OCI-LY7 (cell line): Measurements from ENCODE around the gene HEG1. TPM values are rescaled to one million over a fixed set of nuclear protein-coding genes. Genes with fewer than 3 reads are reported as not detected.

Experiments
- BruUV-seq: library from RNA; stranded (reverse); fragments of 400-500 nt; replicated peaks from 2 replicates; lab custom pipeline; 2021; lab: Mats Ljungman, UMichigan
- CTCF ChIA-PET: fragments of 300-600 bp; sonication (Branson Sonifier 250); formaldehyde crosslinking; loops from one replicate; lab custom pipeline; 2022; ENCODE audit warnings: antibody characterized with exemption; ENCODE audit not compliant: unreplicated experiment; lab: Charles Lee
- POLR2A ChIA-PET: fragments of 300-600 bp; sonication (Branson Sonifier 250); formaldehyde crosslinking; loops from one replicate; lab custom pipeline; 2022; ENCODE audit warnings: antibody characterized with exemption; lab: Charles Lee
- DNase-seq: peaks from one replicate; pipeline ENCODE4 v3.0.0-alpha.2; 2015; ENCODE audit warnings: low spot score
- H2AFZ ChIP-seq: fragments of 200-600 bp; sonication (generic), shearing (Covaris generic); 2 replicates; pipeline ENCODE4 v1.6.1; 2014; ENCODE audit warnings: mild to moderate bottlenecking, antibody characterized with exemption, low read length, moderate library complexity
- H3K27ac ChIP-seq: fragments of 200-600 bp; sonication (generic); 2 replicates; pipeline ENCODE4 v1.5.1; 2014; ENCODE audit warnings: mixed run types, low read depth, mild to moderate bottlenecking, moderate library complexity, low read length, inconsistent platforms; ENCODE audit not compliant: poor library complexity, severe bottlenecking
- H3K36me3 ChIP-seq: fragments of 200-600 bp; sonication (generic); 2 replicates; pipeline ENCODE4 v1.6.1; 2014; ENCODE audit warnings: mild to moderate bottlenecking, antibody characterized with exemption, low read length, moderate library complexity, mixed read lengths; ENCODE audit not compliant: insufficient read depth
- H3K4me1 ChIP-seq: fragments of 200-600 bp; sonication (generic); 2 replicates; pipeline ENCODE4 v1.5.1; 2014; ENCODE audit warnings: mild to moderate bottlenecking, low read length; ENCODE audit not compliant: insufficient read depth, poor library complexity, severe bottlenecking
- H3K4me2 ChIP-seq: fragments of 200-600 bp; sonication (generic); 2 replicates; pipeline ENCODE4 v1.6.1; 2014; ENCODE audit warnings: mild to moderate bottlenecking, low read length
- H3K4me3 ChIP-seq: fragments of 200-600 bp; sonication (generic); 2 replicates; pipeline ENCODE4 v1.5.1; 2014; ENCODE audit warnings: mild to moderate bottlenecking, low read depth, low read length; ENCODE audit not compliant: poor library complexity, severe bottlenecking
- H3K79me2 ChIP-seq: fragments of 200-600 bp; sonication (generic); 2 replicates; pipeline ENCODE4 v1.6.1; 2016; ENCODE audit warnings: low read depth, mild to moderate bottlenecking, low read length, moderate library complexity, mixed read lengths; ENCODE audit not compliant: insufficient read depth
- H3K9me2 ChIP-seq: fragments of 200-600 bp; sonication (generic); 2 replicates; pipeline ENCODE4 v1.6.1; 2016; ENCODE audit warnings: mild to moderate bottlenecking, low read length, mixed read lengths; ENCODE audit not compliant: insufficient read depth
- H3K9me3 ChIP-seq: fragments of 200-600 bp; sonication (generic); 2 replicates; pipeline ENCODE4 v1.6.1; 2014; ENCODE audit warnings: mild to moderate bottlenecking, mixed run types, low read length, mixed read lengths
- H4K20me1 ChIP-seq: fragments of 200-600 bp; sonication (generic); 2 replicates; pipeline ENCODE4 v1.6.1; 2014; ENCODE audit warnings: mild to moderate bottlenecking, antibody characterized with exemption, low read length, moderate library complexity, mixed read lengths; ENCODE audit not compliant: insufficient read depth
- CTCF ChIP-seq: fragments of 200-600 bp; sonication (generic); conservative IDR thresholded peaks from 2 replicates; pipeline ENCODE4 v1.5.1; 2014; ENCODE audit warnings: mild to moderate bottlenecking, antibody characterized with exemption, low read length, moderate library complexity, mixed read lengths
- EZH2phosphoT487 ChIP-seq: fragments of 200-600 bp; sonication (generic); IDR thresholded peaks from 2 replicates; pipeline ENCODE4 v1.6.1; 2018; ENCODE audit warnings: low read depth, borderline replicate concordance, mild to moderate bottlenecking, mixed run types, antibody characterized with exemption, low read length, moderate library complexity, mixed read lengths
- intact Hi-C: fragments of 100-400 bp; cut with micrococcal nuclease; formaldehyde crosslinking; loops from one replicate; pipeline ENCODE4 v1.10.0; 2022; ENCODE audit not compliant: unreplicated experiment
- total RNA-seq, 2 experiments: library from RNA; depleted of rRNA in 1 of 2; stranded (reverse); fragments of >200 nt in 1 of 2; shearing (Covaris generic) in 1 of 2; gene quantifications; 2 replicates each; pipeline ENCODE4 v1.2.3, GENCODE V29; 2014 to 2022

HEG1 gene
- total RNA-seq, 2 experiments from 2014 or later = 2.4 to 6.0 TPM

DNA sequence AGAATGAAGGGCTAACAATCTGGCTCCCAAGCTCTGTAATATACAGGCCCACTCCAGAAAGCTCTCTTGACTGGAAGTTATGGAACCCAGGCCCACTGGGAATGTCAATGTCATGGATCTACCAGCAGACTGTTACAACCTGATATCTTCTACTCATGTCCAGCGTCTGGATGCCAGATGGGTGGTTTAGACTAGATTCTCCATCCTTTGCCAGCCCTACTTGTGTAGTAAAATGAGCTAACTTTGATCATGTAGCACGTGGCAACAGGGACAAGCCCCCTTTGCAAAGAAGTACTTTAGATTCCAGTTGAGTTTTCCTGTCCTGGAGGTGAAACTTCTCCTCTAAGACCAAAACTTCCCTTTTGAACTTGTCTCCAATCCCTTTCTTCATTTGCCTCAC is 55.1 kb downstream of the HEG1 start:
- H2AFZ ChIP-seq = no peak overlapping the region
- intact Hi-C loops = no loop called here
- POLR2A ChIA-PET = interaction anchor here (0.7 kb wide), 1 partner anchor 471 kb away, joined by 3 read pairs; no protein-coding TSS in a partner anchor
- no peak for DNase-seq
- H3K9me3 ChIP-seq = no peaks in the 10 kb centered on the region
- no peaks in the 10 kb centered on the region for H3K36me3 ChIP-seq
- no peak overlapping the region for H3K4me3 ChIP-seq
- H3K9me2 ChIP-seq = no peaks in the 10 kb centered on the region
- TF ChIP-seq EZH2phosphoT487 (no peak), CTCF (no peak)
- no peak overlapping the region for H3K4me2 ChIP-seq
- no peaks in the 10 kb centered on the region for H3K79me2 ChIP-seq
- H3K4me1 ChIP-seq = no peaks in the 10 kb centered on the region
- no peak overlapping the region for H3K27ac ChIP-seq
- H4K20me1 ChIP-seq = no peaks in the 10 kb centered on the region
- BruUV-seq = no TSS peak
- CTCF ChIA-PET = interaction anchor here (0.6 kb wide), 1 partner anchor 438 kb away, joined by 4 read pairs; no protein-coding TSS in a partner anchor

DNA sequence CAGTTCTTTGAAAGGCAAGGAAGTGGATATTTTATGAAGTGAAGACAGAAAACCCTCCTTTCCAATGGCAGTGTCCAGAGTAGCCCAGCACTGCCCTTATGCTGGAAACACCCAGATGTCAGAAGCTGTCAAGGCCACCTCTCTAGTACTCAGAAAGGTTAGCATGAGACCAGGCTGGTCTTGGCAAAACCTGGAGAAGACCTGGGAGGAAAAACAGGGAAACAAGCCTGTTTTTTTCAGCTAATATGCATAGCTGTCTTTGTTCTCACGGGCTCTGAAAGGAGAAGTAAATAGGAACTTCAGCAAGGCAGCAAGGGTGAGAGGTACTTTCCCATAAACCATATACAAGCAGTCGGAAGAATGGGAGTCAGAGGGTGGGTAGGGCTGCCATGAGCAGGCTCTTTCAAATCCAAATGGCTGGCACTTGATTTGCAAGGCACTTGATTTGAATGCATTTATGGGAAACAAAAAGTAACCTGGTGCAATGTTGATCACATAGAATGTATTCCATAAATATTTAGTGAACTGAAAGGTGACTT is 55.8 kb downstream of the HEG1 start:
- no TSS peak for BruUV-seq
- Histone ChIP-seq H3K4me1 (no peaks in the 10 kb centered on the region), H3K4me3 (no peak overlapping the region), H3K79me2 (no peaks in the 10 kb centered on the region), H3K27ac (no peak overlapping the region), H2AFZ (no peak overlapping the region), H3K9me2 (no peaks in the 10 kb centered on the region), H4K20me1 (no peaks in the 10 kb centered on the region), H3K36me3 (no peaks in the 10 kb centered on the region), H3K4me2 (no peak overlapping the region), H3K9me3 (no peaks in the 10 kb centered on the region)
- intact Hi-C loops = no loop called here
- DNase-seq = no peak
- TF ChIP-seq CTCF = no peak
- TF ChIP-seq EZH2phosphoT487 = no peak
- POLR2A ChIA-PET = no interaction called here
- CTCF ChIA-PET = interaction anchor here (0.6 kb wide), 1 partner anchor 606 kb away, joined by 3 read pairs; no protein-coding TSS in a partner anchor

DNA sequence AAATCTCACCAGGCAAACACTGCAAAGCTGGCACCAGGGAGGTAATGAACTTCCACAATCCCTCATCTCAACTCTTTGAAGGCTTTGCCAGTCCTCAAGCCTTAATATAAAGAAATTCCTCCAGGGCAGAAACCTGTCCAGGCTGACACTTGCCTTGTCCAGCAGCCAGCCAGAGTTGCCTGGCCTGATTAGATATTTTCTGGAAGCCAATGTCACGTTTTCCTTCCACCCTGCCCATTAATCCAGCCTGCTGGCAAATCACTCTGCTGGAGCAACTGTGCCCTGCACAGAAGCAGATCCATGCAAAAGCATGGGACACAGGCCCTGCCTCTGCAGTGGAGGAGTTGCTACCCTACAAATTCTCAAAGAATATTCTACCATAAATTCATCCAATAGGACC is 56.5 kb downstream of the HEG1 start:
- Histone ChIP-seq H3K9me3 (no peaks in the 10 kb centered on the region), H4K20me1 (no peaks in the 10 kb centered on the region), H3K27ac (no peak overlapping the region), H2AFZ (no peak overlapping the region), H3K36me3 (no peaks in the 10 kb centered on the region), H3K9me2 (no peaks in the 10 kb centered on the region), H3K79me2 (no peaks in the 10 kb centered on the region), H3K4me3 (no peak overlapping the region), H3K4me1 (no peaks in the 10 kb centered on the region), H3K4me2 (no peak overlapping the region)
- intact Hi-C loops = no loop called here
- TF ChIP-seq CTCF = no peak
- TF ChIP-seq EZH2phosphoT487 = no peak
- no TSS peak for BruUV-seq
- ChIA-PET CTCF (interaction anchor here (0.6 kb wide), 1 partner anchor 605 kb away, joined by 3 read pairs; no protein-coding TSS in a partner anchor), POLR2A (no interaction called here)
- no peak for DNase-seq
